Gastroesophageal sphincter (tissue), 4 donors: ENCODE data around the gene GLIPR1L2. TPM values are rescaled to one million over a fixed set of nuclear protein-coding genes. Genes with fewer than 3 reads are reported as not detected.
"Not testable (repeated sequence)": the region's sequence is repeated elsewhere in the genome, so short reads cannot be mapped to it uniquely, and the experiment has no call there.

Source experiments
- ATAC-seq: fragments of 150-250 bp; one replicate; pipeline ENCODE4 v1.9.1; 2016; ENCODE audit warnings: mild to moderate bottlenecking, moderate library complexity
- H3K27ac ChIP-seq, 4 donors: fragments of 200-600 bp; sonication (generic) in 3 of 4; 1 replicate in 3 of 4; 2 replicates in 1 of 4; pipeline ENCODE4 v1.5.1; 2016 to 2019
- H3K27me3 ChIP-seq: fragments of 200-600 bp; sonication (generic); one replicate; pipeline ENCODE4 v1.5.1; 2019
- H3K36me3 ChIP-seq, 2 donors: fragments of 200-600 bp; sonication (generic); one replicate each; pipeline ENCODE4 v1.5.1; 2019; ENCODE audit warnings: control low read depth in 1 of 2
- H3K4me1 ChIP-seq, 3 donors: fragments of 200-600 bp; sonication (generic); 1 replicate in 2 of 3; 2 replicates in 1 of 3; pipeline ENCODE4 v1.5.1; 2016 to 2019; ENCODE audit warnings: control low read depth in 2 of 3
- H3K4me3 ChIP-seq, 2 donors: fragments of 200-600 bp; sonication (generic); one replicate each; pipeline ENCODE4 v1.5.1; 2019; ENCODE audit warnings: mild to moderate bottlenecking in 1 of 2, moderate library complexity in 1 of 2
- H3K9me3 ChIP-seq, 3 donors: fragments of 200-600 bp; sonication (generic); one replicate each; pipeline ENCODE4 v1.5.1; 2017 to 2019; ENCODE audit warnings: control low read depth in 2 of 3
- EP300 ChIP-seq: sonication (generic); formaldehyde crosslinking; IDR thresholded peaks from one replicate; pipeline ENCODE4 v1.6.1; 2017; ENCODE audit warnings: antibody characterized with exemption, mild to moderate bottlenecking
- POLR2A ChIP-seq, 2 donors: fragments of 450-650 bp; IDR thresholded peaks; one replicate each; pipeline ENCODE4 v1.6.1; 2017; ENCODE audit warnings: antibody characterized with exemption in 2 of 2, mild to moderate bottlenecking in 2 of 2, moderate library complexity in 1 of 2
- POLR2AphosphoS5 ChIP-seq: sonication (generic); formaldehyde crosslinking; IDR thresholded peaks from one replicate; pipeline ENCODE4 v1.6.1; 2017; ENCODE audit warnings: antibody characterized with exemption
- WGBS, 2 donors: methylation state at CpG; one replicate each; pipeline ENCODE4 v1.1.5; 2018; ENCODE audit warnings: low coverage in 1 of 2; 5-methylcytosine and 5-hydroxymethylcytosine counted together
- total RNA-seq, 4 donors: library from RNA; depleted of rRNA; stranded (reverse); fragments of >200 nt; gene quantifications; one replicate each; pipeline ENCODE4 v1.1.0, GENCODE V29; 2016
- TF ChIP-seq, protein P1 (sequence below), 4 experiments: fragments of 200-600 bp in 2 of 4; fragments of 450-650 bp in 2 of 4; sonication (generic) in 1 of 4; IDR thresholded peaks; one replicate each; pipeline ENCODE4 v1.5.1; 2017 to 2019; ENCODE audit warnings: antibody characterized with exemption in 4 of 4, mild to moderate bottlenecking in 2 of 4, moderate library complexity in 2 of 4

Gene GLIPR1L2
- total RNA-seq = 1 to 10 TPM in 2 of 4 donors, under 1 TPM in 2; 0.13 to 2.3 (median 1.2) TPM

DNA sequence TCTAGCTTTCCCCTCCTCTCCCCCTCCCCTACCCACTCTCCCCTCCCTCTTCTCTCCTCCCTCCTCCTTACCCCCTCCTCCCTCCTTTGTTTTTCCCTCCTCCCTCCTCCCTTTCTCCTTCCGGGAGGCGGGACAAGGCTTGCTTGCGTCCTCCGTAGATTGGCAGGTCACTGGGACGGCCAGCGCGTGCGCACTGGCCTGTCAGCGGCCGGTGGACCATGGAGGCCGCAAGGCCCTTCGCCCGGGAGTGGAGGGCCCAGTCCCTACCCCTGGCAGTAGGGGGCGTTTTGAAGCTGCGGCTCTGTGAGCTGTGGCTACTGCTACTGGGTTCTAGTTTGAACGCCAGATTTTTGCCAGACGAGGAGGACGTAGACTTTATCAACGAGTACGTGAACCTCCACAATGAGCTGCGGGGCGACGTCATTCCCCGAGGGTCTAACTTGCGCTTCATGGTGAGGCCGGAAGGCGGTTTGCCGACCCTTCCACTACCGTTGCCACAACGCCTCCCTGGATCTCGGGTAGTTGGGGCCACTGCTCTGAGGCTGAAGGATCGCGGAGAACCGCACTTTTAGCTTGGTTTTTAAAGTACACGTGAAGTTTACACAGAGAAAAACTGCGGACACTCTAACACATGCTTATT is at the start of gene GLIPR1L2:
TSS of gene GLIPR1L2 (plus strand) at position 191 of the 640 bp plus-strand sequence. CDS start at position 219, 28 bp downstream.
- peak; percentile 100 for ATAC-seq
- Histone ChIP-seq H3K4me1 (peaks cover 7 to 33% (median 7%) of the 10 kb centered on the region in 3 donors), H3K27me3 (no peaks in the 10 kb centered on the region), H3K9me3 (no peaks in the 10 kb centered on the region), H3K4me3 (peak within 1 kb of the TSS; percentile 62 to 93), H3K27ac (peak within 1 kb of the TSS; percentile 90 to 99 (median 94)), H3K36me3 (no peaks in the 10 kb centered on the region)
- peak; percentile 76 for TF ChIP-seq POLR2AphosphoS5
- no peak for TF ChIP-seq EP300
- TF ChIP-seq POLR2A (IDR thresholded peaks at IDR 0.05) = peak; percentile 51 to 69
- TF ChIP-seq, protein P1, sequence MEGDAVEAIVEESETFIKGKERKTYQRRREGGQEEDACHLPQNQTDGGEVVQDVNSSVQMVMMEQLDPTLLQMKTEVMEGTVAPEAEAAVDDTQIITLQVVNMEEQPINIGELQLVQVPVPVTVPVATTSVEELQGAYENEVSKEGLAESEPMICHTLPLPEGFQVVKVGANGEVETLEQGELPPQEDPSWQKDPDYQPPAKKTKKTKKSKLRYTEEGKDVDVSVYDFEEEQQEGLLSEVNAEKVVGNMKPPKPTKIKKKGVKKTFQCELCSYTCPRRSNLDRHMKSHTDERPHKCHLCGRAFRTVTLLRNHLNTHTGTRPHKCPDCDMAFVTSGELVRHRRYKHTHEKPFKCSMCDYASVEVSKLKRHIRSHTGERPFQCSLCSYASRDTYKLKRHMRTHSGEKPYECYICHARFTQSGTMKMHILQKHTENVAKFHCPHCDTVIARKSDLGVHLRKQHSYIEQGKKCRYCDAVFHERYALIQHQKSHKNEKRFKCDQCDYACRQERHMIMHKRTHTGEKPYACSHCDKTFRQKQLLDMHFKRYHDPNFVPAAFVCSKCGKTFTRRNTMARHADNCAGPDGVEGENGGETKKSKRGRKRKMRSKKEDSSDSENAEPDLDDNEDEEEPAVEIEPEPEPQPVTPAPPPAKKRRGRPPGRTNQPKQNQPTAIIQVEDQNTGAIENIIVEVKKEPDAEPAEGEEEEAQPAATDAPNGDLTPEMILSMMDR (IDR thresholded peaks at IDR 0.05) = peak; percentile 62 to 90 (median 81)
- WGBS, 2 donors = no CpG with 5 or more reads among the region's 36 CpGs

DNA sequence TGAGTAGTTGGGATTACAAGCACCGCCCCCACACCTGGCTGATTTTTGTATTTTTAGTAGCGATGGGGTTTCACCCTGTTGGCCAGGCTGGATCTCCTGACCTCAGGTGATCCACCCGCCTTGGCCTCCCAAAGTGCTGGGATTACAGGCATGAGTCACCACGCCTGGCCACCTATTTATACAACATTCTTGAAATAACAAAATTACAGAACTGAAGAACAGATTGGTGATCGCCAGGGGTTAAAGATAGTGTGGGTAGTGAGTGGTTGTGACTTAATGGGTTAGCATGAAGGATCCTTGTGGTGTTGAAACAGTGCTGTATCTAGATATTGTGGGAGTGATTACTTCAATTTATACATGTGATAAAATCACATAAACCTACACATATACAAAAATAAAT is 49.0 kb upstream of the GLIPR1L2 start:
- Histone ChIP-seq H3K9me3 (no peaks in the 10 kb centered on the region), H3K4me1 (no peaks in the 10 kb centered on the region), H3K4me3 (no peak overlapping the region), H3K27me3 (no peaks in the 10 kb centered on the region), H3K36me3 (no peaks in the 10 kb centered on the region), H3K27ac (no peak overlapping the region)
- WGBS, 2 donors = 83 to 88% methylated on average over 1 to 4 of the region's 5 CpGs
- no peak for ATAC-seq
- TF ChIP-seq EP300 (no peak), POLR2A (IDR thresholded peaks at IDR 0.05) (no peak), POLR2AphosphoS5 (no peak)
- TF ChIP-seq, protein P1 (IDR thresholded peaks at IDR 0.05) = no peak

- no peaks in the 10 kb centered on the region for H3K27me3 ChIP-seq
Measured at GRCh38 chr12:75345531-75345930, 45.4 kb upstream of the GLIPR1L2 start.

GRCh38 chr12:75346215-75346614 is 44.7 kb upstream of the GLIPR1L2 start:
- not testable (repeated sequence) for H3K36me3 ChIP-seq, H3K4me3 ChIP-seq, H3K27me3 ChIP-seq, H3K9me3 ChIP-seq, ATAC-seq, H3K4me1 ChIP-seq, H3K27ac ChIP-seq
- WGBS, 2 donors = 90 to 94% methylated on average over 4 to 6 of the region's 6 CpGs

More at GRCh38 chr12:75345531-75345930, 45.4 kb upstream of the GLIPR1L2 start:
- WGBS, 2 donors = 67 to 82% methylated on average over 2 of the region's 2 CpGs
- no peak for ATAC-seq
- Histone ChIP-seq H3K27ac (no peak overlapping the region), H3K4me3 (no peak overlapping the region), H3K4me1 (no peaks in the 10 kb centered on the region), H3K9me3 (no peaks in the 10 kb centered on the region), H3K36me3 (no peaks in the 10 kb centered on the region)
- TF ChIP-seq EP300 (no peak), POLR2AphosphoS5 (no peak), POLR2A (IDR thresholded peaks at IDR 0.05) (no peak)
- TF ChIP-seq, protein P1 (IDR thresholded peaks at IDR 0.05) = no peak

DNA sequence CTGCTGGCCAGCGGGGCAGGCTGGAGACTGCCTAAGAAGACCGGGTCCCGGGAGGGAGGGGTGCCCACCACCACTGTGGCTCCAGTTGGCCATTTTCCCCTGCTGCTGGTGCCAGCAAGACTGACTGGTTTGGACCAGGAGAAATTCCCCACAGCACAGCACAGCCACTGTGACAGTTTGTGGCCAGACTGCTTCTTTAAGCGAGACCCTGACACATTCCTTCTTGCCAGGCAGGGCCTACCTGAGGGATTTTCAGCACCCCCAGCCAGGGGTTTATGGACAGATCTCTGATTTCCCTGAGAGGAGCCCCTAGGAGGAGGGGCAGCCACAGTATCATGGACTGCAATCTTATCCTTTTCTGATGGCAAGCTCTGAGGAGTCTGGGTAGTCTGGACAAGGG is 40.9 kb upstream of the GLIPR1L2 start:
- ATAC-seq = no peak
- H3K4me1 ChIP-seq = no peaks in the 10 kb centered on the region
- no peaks in the 10 kb centered on the region for H3K36me3 ChIP-seq
- WGBS, 2 donors = 80 to 94% methylated on average over 3 of the region's 4 CpGs
- TF ChIP-seq POLR2A (IDR thresholded peaks at IDR 0.05) = no peak
- TF ChIP-seq, protein P1 (IDR thresholded peaks at IDR 0.05) = no peak
- TF ChIP-seq EP300 = no peak
- no peak for TF ChIP-seq POLR2AphosphoS5
- H3K27ac ChIP-seq = no peak overlapping the region
- H3K27me3 ChIP-seq = no peaks in the 10 kb centered on the region
- peaks cover 0 to 7% (median 0%) of the 10 kb centered on the region in 3 donors for H3K9me3 ChIP-seq
- H3K4me3 ChIP-seq = no peak overlapping the region
